Measurements from ENCODE around the gene JHY. TPM values are rescaled to one million over a fixed set of nuclear protein-coding genes. Genes with fewer than 3 reads are reported as not detected.

The JHY gene
- total RNA-seq, 1 experiment from 2014 or later = 4.8 TPM

DNA sequence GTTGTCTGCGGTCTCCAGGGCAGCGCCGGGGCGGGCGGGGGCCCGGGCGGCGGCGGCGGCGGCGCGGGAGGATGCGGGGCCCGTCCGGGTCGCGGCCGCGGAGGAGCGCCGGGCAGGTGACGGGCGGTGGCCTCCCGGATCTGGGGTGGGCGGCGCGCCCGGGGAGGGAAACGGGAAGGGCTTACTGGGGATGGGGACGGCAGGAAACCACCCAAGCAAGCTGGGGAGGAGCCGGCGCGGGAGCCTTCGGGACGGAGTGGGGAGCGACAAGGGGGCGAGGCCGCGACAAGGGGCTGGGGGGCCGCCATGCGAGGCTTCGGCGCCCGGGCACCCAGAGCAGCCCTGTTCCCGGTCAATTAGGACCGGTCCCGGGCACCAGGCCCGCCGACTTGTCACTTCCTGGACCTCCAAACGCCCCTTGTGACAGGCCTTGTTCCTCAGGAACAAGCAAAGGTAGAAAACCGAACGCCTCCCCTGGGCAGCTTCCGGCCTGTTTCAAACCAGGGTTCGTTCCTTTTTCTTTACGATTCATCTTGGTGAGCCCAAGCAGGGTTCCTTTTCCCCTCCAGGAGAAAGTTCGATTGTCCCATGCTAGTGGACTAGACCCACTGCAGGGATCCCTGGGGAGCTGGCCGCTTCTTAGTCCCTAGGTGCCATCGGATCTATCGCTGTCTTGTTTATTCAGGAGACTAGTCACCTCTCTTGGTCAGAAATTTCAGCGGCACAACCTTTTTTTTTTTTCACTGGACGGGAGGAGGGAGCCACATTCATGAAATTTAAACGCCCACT is 492 bp downstream of the JHY start (continued):
- TF ChIP-seq, protein P1, sequence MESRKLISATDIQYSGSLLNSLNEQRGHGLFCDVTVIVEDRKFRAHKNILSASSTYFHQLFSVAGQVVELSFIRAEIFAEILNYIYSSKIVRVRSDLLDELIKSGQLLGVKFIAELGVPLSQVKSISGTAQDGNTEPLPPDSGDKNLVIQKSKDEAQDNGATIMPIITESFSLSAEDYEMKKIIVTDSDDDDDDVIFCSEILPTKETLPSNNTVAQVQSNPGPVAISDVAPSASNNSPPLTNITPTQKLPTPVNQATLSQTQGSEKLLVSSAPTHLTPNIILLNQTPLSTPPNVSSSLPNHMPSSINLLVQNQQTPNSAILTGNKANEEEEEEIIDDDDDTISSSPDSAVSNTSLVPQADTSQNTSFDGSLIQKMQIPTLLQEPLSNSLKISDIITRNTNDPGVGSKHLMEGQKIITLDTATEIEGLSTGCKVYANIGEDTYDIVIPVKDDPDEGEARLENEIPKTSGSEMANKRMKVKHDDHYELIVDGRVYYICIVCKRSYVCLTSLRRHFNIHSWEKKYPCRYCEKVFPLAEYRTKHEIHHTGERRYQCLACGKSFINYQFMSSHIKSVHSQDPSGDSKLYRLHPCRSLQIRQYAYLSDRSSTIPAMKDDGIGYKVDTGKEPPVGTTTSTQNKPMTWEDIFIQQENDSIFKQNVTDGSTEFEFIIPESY (IDR thresholded peaks at IDR 0.05; ENCODE audit: extremely low read depth, insufficient replicate concordance, low read length) = no peak
- TF ChIP-seq POLR2AphosphoS5 (IDR thresholded peaks at IDR 0.05; ENCODE audit: low read depth, low read length) (peak; percentile 51), YY1 (IDR thresholded peaks at IDR 0.05; ENCODE audit: extremely low read depth, insufficient replicate concordance, low read depth, low read length) (no peak), SIN3A (IDR thresholded peaks at IDR 0.05; ENCODE audit: low read depth) (peak; percentile 53; the same call in 1 of the 2 replicates), EGR1 (IDR thresholded peaks at IDR 0.05; ENCODE audit: low read depth) (0 out of 2 replicates have a peak, but pooled peaks have one; percentile 29)

DNA sequence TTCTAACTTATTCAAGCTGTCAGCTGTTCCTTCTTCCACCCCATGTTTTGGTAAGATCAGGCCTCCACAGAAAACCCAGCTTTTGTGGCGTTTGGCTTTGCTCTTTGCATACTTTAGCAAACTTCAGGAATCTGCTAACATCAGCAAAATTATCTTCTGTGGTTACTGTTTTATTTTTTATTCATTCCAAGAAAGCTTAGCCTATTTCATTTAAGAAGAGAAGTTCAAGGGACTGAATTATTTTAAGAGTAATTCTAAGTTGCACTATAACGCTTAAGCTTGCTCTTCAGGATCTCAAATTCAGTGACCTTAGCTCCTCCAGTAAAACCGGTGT is 1.1 kb downstream of the JHY start:
- Histone ChIP-seq H3K27me3 (ENCODE audit: insufficient read depth, low read length) (no peaks in the 10 kb centered on the region), H2AFZ (ENCODE audit: low read depth, low read length, poor library complexity, severe bottlenecking) (peak overlapping the region; percentile 34), H3K4me2 (ENCODE audit: low read length) (peak overlapping the region; percentile 93), H3K79me2 (ENCODE audit: insufficient read depth, low read length) (no peaks in the 10 kb centered on the region), H3K27ac (ENCODE audit: low read depth, low read length) (peak overlapping the region; percentile 82), H3K9ac (ENCODE audit: low read length) (peak overlapping the region; percentile 67), H3K4me1 (ENCODE audit: control insufficient read depth in 1 of 2, insufficient read depth in 2 of 2, low read length in 2 of 2) (peaks cover 7 to 14% of the 10 kb centered on the region in 2 experiments), H3K9me2 (ENCODE audit: insufficient read depth) (no peaks in the 10 kb centered on the region), H3K4me3 (replicated peaks in 1 of 2; ENCODE audit: low read depth in 1 of 2, low read length in 2 of 2) (peak overlapping the region; percentile 63 to 76), H3K36me3 (ENCODE audit: control insufficient read depth in 1 of 2, insufficient read depth in 2 of 2, low read length in 2 of 2) (no peaks in the 10 kb centered on the region), H3K9me3 (ENCODE audit: control insufficient read depth in 1 of 2, insufficient read depth in 1 of 2, low read depth in 1 of 2, low read length in 2 of 2) (no peaks in the 10 kb centered on the region), H4K20me1 (ENCODE audit: insufficient read depth) (no peaks in the 10 kb centered on the region)
- ChIA-PET CTCF (interaction anchor here (1.3 kb wide), 2 partner anchors 20 to 171 kb away, joined by 6 read pairs; no protein-coding TSS in a partner anchor), RAD21 (ENCODE audit: low non-redundant PET in 1 of 2, low total read pairs in 2 of 2, uncharacterized antibody in 2 of 2, unreplicated experiment in 2 of 2) (no interaction called here), POLR2A (no interaction called here)
- TF ChIP-seq SRF (IDR thresholded peaks at IDR 0.05; ENCODE audit: low read depth) = no peak
- TF ChIP-seq, protein P2, sequence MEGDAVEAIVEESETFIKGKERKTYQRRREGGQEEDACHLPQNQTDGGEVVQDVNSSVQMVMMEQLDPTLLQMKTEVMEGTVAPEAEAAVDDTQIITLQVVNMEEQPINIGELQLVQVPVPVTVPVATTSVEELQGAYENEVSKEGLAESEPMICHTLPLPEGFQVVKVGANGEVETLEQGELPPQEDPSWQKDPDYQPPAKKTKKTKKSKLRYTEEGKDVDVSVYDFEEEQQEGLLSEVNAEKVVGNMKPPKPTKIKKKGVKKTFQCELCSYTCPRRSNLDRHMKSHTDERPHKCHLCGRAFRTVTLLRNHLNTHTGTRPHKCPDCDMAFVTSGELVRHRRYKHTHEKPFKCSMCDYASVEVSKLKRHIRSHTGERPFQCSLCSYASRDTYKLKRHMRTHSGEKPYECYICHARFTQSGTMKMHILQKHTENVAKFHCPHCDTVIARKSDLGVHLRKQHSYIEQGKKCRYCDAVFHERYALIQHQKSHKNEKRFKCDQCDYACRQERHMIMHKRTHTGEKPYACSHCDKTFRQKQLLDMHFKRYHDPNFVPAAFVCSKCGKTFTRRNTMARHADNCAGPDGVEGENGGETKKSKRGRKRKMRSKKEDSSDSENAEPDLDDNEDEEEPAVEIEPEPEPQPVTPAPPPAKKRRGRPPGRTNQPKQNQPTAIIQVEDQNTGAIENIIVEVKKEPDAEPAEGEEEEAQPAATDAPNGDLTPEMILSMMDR (IDR thresholded peaks at IDR 0.05 in 2 of 3, conservative IDR thresholded peaks at IDR 0.05 in 1 of 3; ENCODE audit: borderline replicate concordance in 1 of 3, insufficient read depth in 1 of 3, low read depth in 2 of 3, low read length in 2 of 3) = no peak
- TF ChIP-seq, protein P3, sequence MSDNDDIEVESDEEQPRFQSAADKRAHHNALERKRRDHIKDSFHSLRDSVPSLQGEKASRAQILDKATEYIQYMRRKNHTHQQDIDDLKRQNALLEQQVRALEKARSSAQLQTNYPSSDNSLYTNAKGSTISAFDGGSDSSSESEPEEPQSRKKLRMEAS (IDR thresholded peaks at IDR 0.05) = no peak
- ATAC-seq (no peak), DNase-seq (ENCODE audit: low read depth, low spot score) (no peak)
- BruUV-seq (replicated peaks) = no TSS peak
- intact Hi-C loops (cut with micrococcal nuclease) = no loop called here
